ENCODE data around the gene CAD. TPM values are rescaled to one million over a fixed set of nuclear protein-coding genes. Genes with fewer than 3 reads are reported as not detected.
"Not testable (repeated sequence)": the region's sequence is repeated elsewhere in the genome, so short reads cannot be mapped to it uniquely, and the experiment has no call there.

CAD gene
- total RNA-seq, 3 donors from 2014 or later (not counting 1 experiment from before 2014, with no cell fraction given) = 21.8 to 26.6 (median 24.0) TPM

DNA sequence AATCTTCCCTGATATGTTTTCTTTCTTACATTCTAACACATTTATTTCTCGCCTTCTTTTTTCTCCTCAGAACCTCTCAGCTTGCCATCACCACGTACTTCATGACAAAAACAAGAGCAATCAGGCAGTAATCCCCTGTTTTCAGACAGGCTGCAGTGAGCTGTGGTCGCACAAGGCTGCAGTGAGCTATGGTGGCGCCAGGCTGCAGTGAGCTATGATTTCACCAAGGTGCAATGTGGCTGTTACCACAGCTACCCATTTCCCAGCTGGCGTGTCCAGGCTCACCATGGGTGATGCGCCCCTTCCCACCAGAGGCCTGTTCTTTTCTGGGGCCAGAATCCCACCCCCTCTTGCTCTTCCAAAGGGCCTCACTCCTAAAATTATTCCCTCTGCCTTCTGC is 42.5 kb upstream of the CAD start:
- H3K9me3 Mint-ChIP-seq = no peaks in the 10 kb centered on the region
- Histone ChIP-seq H3K27me3 (ENCODE audit: control insufficient read depth, insufficient read depth, low read length) (no peaks in the 10 kb centered on the region), H3K9me3 (ENCODE audit: control insufficient read depth, insufficient read depth, low read length) (no peaks in the 10 kb centered on the region), H3K27ac (ENCODE audit: low read length) (no peak overlapping the region), H3K36me3 (ENCODE audit: control insufficient read depth, insufficient read depth, low read length) (no peaks in the 10 kb centered on the region), H3K4me3 (ENCODE audit: low read length) (no peak overlapping the region), H3K4me1 (ENCODE audit: control insufficient read depth, insufficient read depth, low read length) (peaks cover 5% of the 10 kb centered on the region)
- H3K27ac Mint-ChIP-seq = no peak overlapping the region
- intact Hi-C loops (cut with micrococcal nuclease) = loop anchor here (5.0 kb wide), 1 partner anchor 108 kb away; the partner anchor contains the start of gene TRIM54
- H3K4me3 Mint-ChIP-seq = no peak overlapping the region
- peaks cover 0 to 5% of the 10 kb centered on the region in 2 donors for H3K4me1 Mint-ChIP-seq
- TF ChIP-seq, protein P1, sequence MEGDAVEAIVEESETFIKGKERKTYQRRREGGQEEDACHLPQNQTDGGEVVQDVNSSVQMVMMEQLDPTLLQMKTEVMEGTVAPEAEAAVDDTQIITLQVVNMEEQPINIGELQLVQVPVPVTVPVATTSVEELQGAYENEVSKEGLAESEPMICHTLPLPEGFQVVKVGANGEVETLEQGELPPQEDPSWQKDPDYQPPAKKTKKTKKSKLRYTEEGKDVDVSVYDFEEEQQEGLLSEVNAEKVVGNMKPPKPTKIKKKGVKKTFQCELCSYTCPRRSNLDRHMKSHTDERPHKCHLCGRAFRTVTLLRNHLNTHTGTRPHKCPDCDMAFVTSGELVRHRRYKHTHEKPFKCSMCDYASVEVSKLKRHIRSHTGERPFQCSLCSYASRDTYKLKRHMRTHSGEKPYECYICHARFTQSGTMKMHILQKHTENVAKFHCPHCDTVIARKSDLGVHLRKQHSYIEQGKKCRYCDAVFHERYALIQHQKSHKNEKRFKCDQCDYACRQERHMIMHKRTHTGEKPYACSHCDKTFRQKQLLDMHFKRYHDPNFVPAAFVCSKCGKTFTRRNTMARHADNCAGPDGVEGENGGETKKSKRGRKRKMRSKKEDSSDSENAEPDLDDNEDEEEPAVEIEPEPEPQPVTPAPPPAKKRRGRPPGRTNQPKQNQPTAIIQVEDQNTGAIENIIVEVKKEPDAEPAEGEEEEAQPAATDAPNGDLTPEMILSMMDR (IDR thresholded peaks at IDR 0.05) = no peak
- no peaks in the 10 kb centered on the region for H3K36me3 Mint-ChIP-seq
- peaks cover 8 to 14% of the 10 kb centered on the region in 2 donors for H3K27me3 Mint-ChIP-seq (ENCODE audit: low read depth in 2 of 2)
- DNase-seq (no peak), ATAC-seq (no peak)
- WGBS (ENCODE audit: insufficient coverage) = 72% methylated on average over 6 of the region's 6 CpGs

DNA sequence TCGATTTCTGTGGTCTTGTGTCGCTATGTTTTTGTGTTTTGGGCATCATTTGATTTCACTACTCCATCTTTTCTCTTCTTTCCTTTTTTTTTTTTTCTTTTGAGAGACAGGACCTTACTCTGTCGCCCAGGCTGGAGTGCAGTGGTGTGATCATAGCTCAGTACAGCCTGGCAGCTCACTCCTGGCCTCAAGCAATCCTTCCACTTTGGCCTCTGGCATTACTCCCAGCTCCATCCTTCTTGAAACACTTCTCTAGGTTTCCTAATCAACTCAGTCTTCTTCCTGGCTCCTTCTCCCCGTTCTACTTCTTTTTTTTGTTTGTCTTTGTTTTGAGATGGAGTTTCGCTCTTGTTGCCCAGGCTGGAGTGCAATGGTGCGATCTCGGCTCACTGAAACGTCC is 41.8 kb upstream of the CAD start:
- Histone ChIP-seq H3K4me1 (ENCODE audit: control insufficient read depth, insufficient read depth, low read length) (no peaks in the 10 kb centered on the region), H3K36me3 (ENCODE audit: control insufficient read depth, insufficient read depth, low read length) (no peaks in the 10 kb centered on the region), H3K27ac (ENCODE audit: low read length) (no peak overlapping the region), H3K27me3 (ENCODE audit: control insufficient read depth, insufficient read depth, low read length) (no peaks in the 10 kb centered on the region), H3K4me3 (ENCODE audit: low read length) (no peak overlapping the region), H3K9me3 (ENCODE audit: control insufficient read depth, insufficient read depth, low read length) (no peaks in the 10 kb centered on the region)
- intact Hi-C loops (cut with micrococcal nuclease) = no loop called here
- TF ChIP-seq, protein P1 (IDR thresholded peaks at IDR 0.05) = no peak
- ATAC-seq = no peak
- H3K27ac Mint-ChIP-seq = no peak overlapping the region
- H3K4me3 Mint-ChIP-seq = no peak overlapping the region
- no peak for DNase-seq
- H3K9me3 Mint-ChIP-seq = no peaks in the 10 kb centered on the region
- WGBS (ENCODE audit: insufficient coverage) = 91% methylated on average over 6 of the region's 8 CpGs
- H3K4me1 Mint-ChIP-seq = peaks cover 0 to 4% of the 10 kb centered on the region in 2 donors
- no peaks in the 10 kb centered on the region for H3K36me3 Mint-ChIP-seq
- H3K27me3 Mint-ChIP-seq (ENCODE audit: low read depth in 2 of 2) = peaks cover 14% of the 10 kb centered on the region in 2 donors

DNA sequence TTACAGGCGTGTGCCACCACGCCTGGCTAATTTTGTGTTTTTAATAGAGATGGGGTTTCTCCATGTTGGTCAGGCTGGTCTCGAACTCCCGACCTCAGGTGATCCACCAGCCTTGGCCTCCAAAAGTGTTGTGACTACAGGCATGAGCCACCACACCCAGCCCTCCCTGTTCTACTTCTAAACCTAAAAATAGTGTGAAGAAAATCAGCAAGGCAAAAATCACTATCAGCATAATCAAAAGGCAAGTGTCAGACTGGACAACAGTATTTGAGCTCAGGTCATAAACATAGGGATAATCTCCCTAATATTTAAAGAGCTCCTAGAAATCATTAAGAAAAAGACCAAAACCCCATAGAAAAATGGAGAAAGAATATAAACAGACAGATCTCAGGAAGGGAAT is 41.4 kb upstream of the CAD start:
- H3K27me3 ChIP-seq (ENCODE audit: control insufficient read depth, insufficient read depth, low read length); H3K27ac Mint-ChIP-seq; intact Hi-C loops (cut with micrococcal nuclease); H3K4me3 ChIP-seq (ENCODE audit: low read length); H3K9me3 Mint-ChIP-seq; H3K36me3 Mint-ChIP-seq; ATAC-seq; H3K36me3 ChIP-seq (ENCODE audit: control insufficient read depth, insufficient read depth, low read length); H3K27ac ChIP-seq (ENCODE audit: low read length); H3K4me1 Mint-ChIP-seq; H3K4me3 Mint-ChIP-seq; H3K9me3 ChIP-seq (ENCODE audit: control insufficient read depth, insufficient read depth, low read length); H3K4me1 ChIP-seq (ENCODE audit: control insufficient read depth, insufficient read depth, low read length); DNase-seq: not testable (repeated sequence)
- peaks cover 12 to 14% of the 10 kb centered on the region in 2 donors for H3K27me3 Mint-ChIP-seq (ENCODE audit: low read depth in 2 of 2)
- WGBS (ENCODE audit: insufficient coverage) = 85% methylated on average over 4 of the region's 4 CpGs

DNA sequence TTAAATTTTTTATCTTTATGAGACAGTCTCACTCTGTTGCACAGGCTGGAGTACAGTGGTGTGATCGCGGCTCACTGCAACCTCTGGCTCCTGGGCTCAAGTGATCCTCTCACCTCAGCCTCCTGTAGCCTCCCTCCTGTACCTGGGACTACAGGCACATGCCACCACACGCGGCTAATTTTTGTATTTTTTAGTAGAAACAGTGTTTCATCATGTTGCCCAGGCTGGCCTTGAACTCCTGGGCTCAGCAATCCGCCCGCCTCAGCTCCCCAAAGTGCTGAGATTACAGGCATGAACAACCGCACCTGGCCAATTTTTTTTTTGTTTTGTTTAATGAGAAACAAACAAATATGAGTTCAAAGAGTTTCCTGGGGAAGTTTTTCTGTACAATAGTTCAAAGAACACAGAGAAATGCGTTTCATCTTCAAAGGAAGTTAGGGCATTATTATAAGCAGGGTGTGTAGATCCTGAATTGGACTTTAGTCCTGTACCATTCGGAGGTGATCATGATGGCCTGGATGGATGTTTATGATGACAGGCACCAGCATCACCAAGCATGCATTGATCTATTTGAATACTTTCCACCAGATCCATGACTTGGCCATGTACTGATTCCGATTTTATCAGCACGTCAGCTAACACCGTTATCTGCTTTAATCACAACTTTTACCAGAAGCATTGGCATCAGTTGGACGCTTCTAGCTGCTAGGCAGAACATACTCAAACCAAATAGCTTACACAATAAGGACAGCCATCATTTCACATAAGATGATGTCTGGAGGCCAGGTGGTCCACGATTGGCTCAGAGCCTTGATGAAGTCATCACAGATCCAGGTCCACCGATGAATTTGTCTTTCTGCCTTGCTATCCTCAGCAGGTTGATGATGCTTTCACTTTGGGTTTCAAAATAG is 39.5 kb upstream of the CAD start:
- Histone ChIP-seq H3K27me3 (ENCODE audit: control insufficient read depth, insufficient read depth, low read length) (no peaks in the 10 kb centered on the region), H3K36me3 (ENCODE audit: control insufficient read depth, insufficient read depth, low read length) (no peaks in the 10 kb centered on the region), H3K4me3 (ENCODE audit: low read length) (no peak overlapping the region), H3K4me1 (ENCODE audit: control insufficient read depth, insufficient read depth, low read length) (no peaks in the 10 kb centered on the region), H3K27ac (ENCODE audit: low read length) (no peak overlapping the region), H3K9me3 (ENCODE audit: control insufficient read depth, insufficient read depth, low read length) (no peaks in the 10 kb centered on the region)
- H3K4me1 Mint-ChIP-seq = no peaks in the 10 kb centered on the region
- no peak for DNase-seq
- H3K4me3 Mint-ChIP-seq = no peak overlapping the region
- H3K9me3 Mint-ChIP-seq = no peaks in the 10 kb centered on the region
- ATAC-seq = no peak
- WGBS (ENCODE audit: insufficient coverage) = 78% methylated on average over 15 of the region's 15 CpGs
- H3K27ac Mint-ChIP-seq = no peak overlapping the region
- no peaks in the 10 kb centered on the region for H3K36me3 Mint-ChIP-seq
- TF ChIP-seq, protein P1 (IDR thresholded peaks at IDR 0.05) = no peak
- intact Hi-C loops (cut with micrococcal nuclease) = no loop called here
- H3K27me3 Mint-ChIP-seq (ENCODE audit: low read depth in 2 of 2) = peaks cover 23 to 26% of the 10 kb centered on the region in 2 donors

All from natural killer cell (primary cell).